DND-41 (cell line): ENCODE data around the gene AASDH.

Experiments
- EZH2 ChIP-seq: IDR thresholded peaks from 3 replicates; pipeline ENCODE4 v1.6.1; 2012; ENCODE audit warnings: borderline replicate concordance, low read depth, mild to moderate bottlenecking, moderate library complexity, low read length, inconsistent platforms; ENCODE audit not compliant: severe bottlenecking
- TF ChIP-seq, protein P1 (sequence below): IDR thresholded peaks from 2 replicates; pipeline ENCODE4 v1.5.1; 2012; ENCODE audit warnings: borderline replicate concordance, low read length, moderate library complexity, mild to moderate bottlenecking; ENCODE audit not compliant: poor library complexity, severe bottlenecking; ENCODE audit errors: extremely low read depth

GRCh38 chr4:56424176-56424575 is 36.9 kb upstream of the AASDH start:
- TF ChIP-seq, protein P1, sequence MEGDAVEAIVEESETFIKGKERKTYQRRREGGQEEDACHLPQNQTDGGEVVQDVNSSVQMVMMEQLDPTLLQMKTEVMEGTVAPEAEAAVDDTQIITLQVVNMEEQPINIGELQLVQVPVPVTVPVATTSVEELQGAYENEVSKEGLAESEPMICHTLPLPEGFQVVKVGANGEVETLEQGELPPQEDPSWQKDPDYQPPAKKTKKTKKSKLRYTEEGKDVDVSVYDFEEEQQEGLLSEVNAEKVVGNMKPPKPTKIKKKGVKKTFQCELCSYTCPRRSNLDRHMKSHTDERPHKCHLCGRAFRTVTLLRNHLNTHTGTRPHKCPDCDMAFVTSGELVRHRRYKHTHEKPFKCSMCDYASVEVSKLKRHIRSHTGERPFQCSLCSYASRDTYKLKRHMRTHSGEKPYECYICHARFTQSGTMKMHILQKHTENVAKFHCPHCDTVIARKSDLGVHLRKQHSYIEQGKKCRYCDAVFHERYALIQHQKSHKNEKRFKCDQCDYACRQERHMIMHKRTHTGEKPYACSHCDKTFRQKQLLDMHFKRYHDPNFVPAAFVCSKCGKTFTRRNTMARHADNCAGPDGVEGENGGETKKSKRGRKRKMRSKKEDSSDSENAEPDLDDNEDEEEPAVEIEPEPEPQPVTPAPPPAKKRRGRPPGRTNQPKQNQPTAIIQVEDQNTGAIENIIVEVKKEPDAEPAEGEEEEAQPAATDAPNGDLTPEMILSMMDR: no peak
- no peak for TF ChIP-seq EZH2
